OCI-LY1 (cell line): ENCODE measurements around the gene CTXN2.

ENCODE experiments used
- H2AFZ ChIP-seq: fragments of 200-600 bp; sonication (generic), shearing (Covaris generic); 2 replicates; pipeline ENCODE4 v1.6.0; 2014; ENCODE audit warnings: antibody characterized with exemption, mild to moderate bottlenecking, low read length
- H3F3A ChIP-seq: fragments of 200-600 bp; sonication (generic), shearing (Covaris generic); 2 replicates; pipeline ENCODE4 v1.6.0; 2014; ENCODE audit warnings: mild to moderate bottlenecking, antibody characterized with exemption, low read length, moderate library complexity; ENCODE audit not compliant: insufficient read depth
- H3K27ac ChIP-seq: fragments of 200-600 bp; sonication (generic); 2 replicates; pipeline ENCODE4 v1.5.1; 2014; ENCODE audit warnings: low read length, mixed run types, mild to moderate bottlenecking, low read depth; ENCODE audit not compliant: poor library complexity, severe bottlenecking
- H3K27me3 ChIP-seq: fragments of 200-600 bp; sonication (generic); 2 replicates; pipeline ENCODE4 v1.6.0; 2014; ENCODE audit warnings: antibody characterized with exemption, mild to moderate bottlenecking, low read length, moderate library complexity; ENCODE audit not compliant: insufficient read depth
- H3K36me3 ChIP-seq: fragments of 200-600 bp; sonication (generic); 2 replicates; pipeline ENCODE4 v1.6.1; 2014; ENCODE audit warnings: mild to moderate bottlenecking, antibody characterized with exemption, low read length, moderate library complexity, mixed read lengths; ENCODE audit not compliant: insufficient read depth
- H3K4me1 ChIP-seq: fragments of 200-600 bp; sonication (generic); 2 replicates; pipeline ENCODE4 v1.5.1; 2014; ENCODE audit warnings: mild to moderate bottlenecking, low read length, moderate library complexity; ENCODE audit not compliant: insufficient read depth, severe bottlenecking
- H3K4me2 ChIP-seq: fragments of 200-600 bp; sonication (generic), shearing (Covaris generic); 2 replicates; pipeline ENCODE4 v1.6.1; 2014; ENCODE audit warnings: low read length
- H3K4me3 ChIP-seq: fragments of 200-600 bp; sonication (generic); 2 replicates; pipeline ENCODE4 v1.5.1; 2014; ENCODE audit warnings: low read length, low read depth, mild to moderate bottlenecking, mixed read lengths; ENCODE audit not compliant: poor library complexity, severe bottlenecking
- H3K79me2 ChIP-seq: fragments of 200-600 bp; shearing (Covaris generic); 2 replicates; pipeline ENCODE4 v1.6.1; 2016; ENCODE audit warnings: mixed run types, low read length, mixed read lengths; ENCODE audit not compliant: insufficient read depth
- H3K9ac ChIP-seq: fragments of 200-600 bp; sonication (generic), shearing (Covaris generic); 2 replicates; pipeline ENCODE4 v1.6.1; 2014; ENCODE audit warnings: mild to moderate bottlenecking, low read length, mixed read lengths
- H3K9me2 ChIP-seq: fragments of 200-600 bp; sonication (generic), shearing (Covaris generic); 2 replicates; pipeline ENCODE4 v1.6.1; 2014; ENCODE audit warnings: low read depth, mild to moderate bottlenecking, low read length, mixed read lengths
- H3K9me3 ChIP-seq: fragments of 200-600 bp; shearing (Covaris generic); 2 replicates; pipeline ENCODE4 v1.6.1; 2014; ENCODE audit warnings: low read length, mixed read lengths
- H4K20me1 ChIP-seq: fragments of 200-600 bp; sonication (generic), shearing (Covaris generic); 2 replicates; pipeline ENCODE4 v1.6.0; 2016; ENCODE audit warnings: mild to moderate bottlenecking, low read length; ENCODE audit not compliant: insufficient read depth
- EZH2 ChIP-seq: fragments of 200-600 bp; sonication (generic), shearing (Covaris generic); IDR thresholded peaks from 2 replicates; pipeline ENCODE4 v1.8.0; 2017; ENCODE audit warnings: borderline replicate concordance, mixed run types, mild to moderate bottlenecking, antibody characterized with exemption, low read length, moderate library complexity, mixed read lengths
- TF ChIP-seq, protein P1 (sequence below): fragments of 200-600 bp; sonication (generic), shearing (Covaris generic); IDR thresholded peaks from 2 replicates; pipeline ENCODE4 v1.5.1; 2017; ENCODE audit warnings: mild to moderate bottlenecking, antibody characterized with exemption, low read length, moderate library complexity, mixed read lengths

Gene CTXN2

DNA sequence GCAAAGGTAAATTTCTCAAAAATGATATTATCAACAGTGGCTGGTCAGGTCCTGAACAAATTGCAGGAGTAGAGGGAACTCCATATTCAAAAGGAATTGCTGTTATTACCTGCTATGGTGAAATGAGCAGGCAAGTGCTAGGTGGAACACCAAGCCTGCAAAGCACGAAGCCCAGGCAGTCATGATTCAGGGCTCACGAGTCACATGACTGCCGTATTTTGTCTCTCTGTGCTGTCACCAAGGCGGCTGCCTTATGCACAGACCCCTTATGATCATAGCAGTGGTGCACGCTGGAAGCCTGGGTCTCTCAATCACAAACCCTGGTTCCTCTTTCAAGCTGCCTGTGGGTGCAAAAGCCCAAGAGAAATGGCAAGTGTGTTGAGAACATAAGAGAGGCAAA is 39.0 kb downstream of the CTXN2 start:
- no peak for TF ChIP-seq EZH2
- TF ChIP-seq, protein P1, sequence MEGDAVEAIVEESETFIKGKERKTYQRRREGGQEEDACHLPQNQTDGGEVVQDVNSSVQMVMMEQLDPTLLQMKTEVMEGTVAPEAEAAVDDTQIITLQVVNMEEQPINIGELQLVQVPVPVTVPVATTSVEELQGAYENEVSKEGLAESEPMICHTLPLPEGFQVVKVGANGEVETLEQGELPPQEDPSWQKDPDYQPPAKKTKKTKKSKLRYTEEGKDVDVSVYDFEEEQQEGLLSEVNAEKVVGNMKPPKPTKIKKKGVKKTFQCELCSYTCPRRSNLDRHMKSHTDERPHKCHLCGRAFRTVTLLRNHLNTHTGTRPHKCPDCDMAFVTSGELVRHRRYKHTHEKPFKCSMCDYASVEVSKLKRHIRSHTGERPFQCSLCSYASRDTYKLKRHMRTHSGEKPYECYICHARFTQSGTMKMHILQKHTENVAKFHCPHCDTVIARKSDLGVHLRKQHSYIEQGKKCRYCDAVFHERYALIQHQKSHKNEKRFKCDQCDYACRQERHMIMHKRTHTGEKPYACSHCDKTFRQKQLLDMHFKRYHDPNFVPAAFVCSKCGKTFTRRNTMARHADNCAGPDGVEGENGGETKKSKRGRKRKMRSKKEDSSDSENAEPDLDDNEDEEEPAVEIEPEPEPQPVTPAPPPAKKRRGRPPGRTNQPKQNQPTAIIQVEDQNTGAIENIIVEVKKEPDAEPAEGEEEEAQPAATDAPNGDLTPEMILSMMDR = no peak
- no peaks in the 10 kb centered on the region for H3K9me3 ChIP-seq

DNA sequence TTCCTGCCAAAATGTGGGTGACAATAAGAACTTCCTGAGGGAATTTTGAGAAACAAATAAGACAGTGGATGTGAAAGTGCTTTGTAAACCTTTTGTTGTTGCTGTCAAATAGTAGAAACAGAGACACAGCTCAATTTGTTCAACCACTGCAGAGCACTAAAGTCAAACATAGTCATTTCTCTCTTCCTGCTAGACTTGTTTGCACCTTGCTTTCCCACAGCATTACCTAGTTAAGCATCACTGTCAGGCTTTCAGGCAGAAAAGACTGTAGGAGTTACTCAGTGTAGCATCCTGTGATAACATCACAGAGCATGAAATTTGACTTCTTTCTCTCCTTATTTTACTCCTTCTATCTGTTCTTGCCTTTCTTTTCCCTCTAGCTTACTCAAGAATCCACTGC is 41.8 kb downstream of the CTXN2 start:
- Histone ChIP-seq H4K20me1 (no peaks in the 10 kb centered on the region), H3K36me3 (no peaks in the 10 kb centered on the region)
- TF ChIP-seq EZH2 = no peak
- TF ChIP-seq, protein P1 = no peak

More for the DNA sequence above, 39.0 kb downstream of the CTXN2 start:
- Histone ChIP-seq H4K20me1 (no peaks in the 10 kb centered on the region), H3K4me3 (no peak overlapping the region), H3K4me1 (no peaks in the 10 kb centered on the region), H3K27me3 (no peaks in the 10 kb centered on the region), H3K4me2 (no peak overlapping the region), H3K9me2 (no peaks in the 10 kb centered on the region), H3K27ac (no peak overlapping the region), H3K79me2 (no peaks in the 10 kb centered on the region), H3F3A (no peaks in the 10 kb centered on the region), H3K36me3 (no peaks in the 10 kb centered on the region), H3K9ac (no peak overlapping the region), H2AFZ (no peak overlapping the region)

DNA sequence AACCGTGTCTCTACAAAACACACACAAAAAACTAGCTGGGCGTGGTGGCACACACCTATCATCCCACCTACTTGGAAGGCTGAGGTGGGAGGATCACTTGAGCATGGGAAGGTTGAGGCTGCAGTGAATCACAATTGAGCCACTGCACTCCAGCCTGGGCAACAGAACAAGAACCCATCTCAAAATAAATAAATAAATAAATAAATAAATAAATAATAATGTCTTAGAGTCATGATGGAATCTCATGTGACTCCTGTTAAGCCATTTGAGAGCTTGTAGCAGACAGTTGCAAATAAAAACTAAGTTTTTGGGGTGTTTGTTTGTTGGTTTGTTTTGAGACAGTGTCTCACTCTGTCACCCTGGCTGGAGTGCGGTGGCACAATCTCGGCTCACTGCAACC is 47.9 kb downstream of the CTXN2 start:
- Histone ChIP-seq H3K36me3 (no peaks in the 10 kb centered on the region), H3K4me2 (no peak overlapping the region), H2AFZ (no peak overlapping the region), H4K20me1 (no peaks in the 10 kb centered on the region), H3K9me2 (no peaks in the 10 kb centered on the region), H3K79me2 (no peaks in the 10 kb centered on the region), H3K27ac (no peak overlapping the region), H3K4me1 (no peaks in the 10 kb centered on the region), H3K4me3 (no peak overlapping the region), H3K27me3 (no peaks in the 10 kb centered on the region), H3F3A (no peaks in the 10 kb centered on the region), H3K9ac (no peak overlapping the region), H3K9me3 (no peaks in the 10 kb centered on the region)
- TF ChIP-seq EZH2 = no peak
- TF ChIP-seq, protein P1 = no peak

More for the DNA sequence above, 41.8 kb downstream of the CTXN2 start:
- no peaks in the 10 kb centered on the region for H3K79me2 ChIP-seq
- no peaks in the 10 kb centered on the region for H3F3A ChIP-seq
- H3K4me2 ChIP-seq = no peak overlapping the region
- no peaks in the 10 kb centered on the region for H3K9me2 ChIP-seq
- H3K27ac ChIP-seq = no peak overlapping the region
- no peak overlapping the region for H2AFZ ChIP-seq
- no peak overlapping the region for H3K9ac ChIP-seq
- no peaks in the 10 kb centered on the region for H3K4me1 ChIP-seq
- no peaks in the 10 kb centered on the region for H3K27me3 ChIP-seq
- no peaks in the 10 kb centered on the region for H3K9me3 ChIP-seq
- no peak overlapping the region for H3K4me3 ChIP-seq
